ENCODE data around the gene SYNE2. TPM values are rescaled to one million over a fixed set of nuclear protein-coding genes. Genes with fewer than 3 reads are reported as not detected.

SYNE2 gene
- total RNA-seq, 1 donor from 2014 or later = 81.4 TPM

DNA sequence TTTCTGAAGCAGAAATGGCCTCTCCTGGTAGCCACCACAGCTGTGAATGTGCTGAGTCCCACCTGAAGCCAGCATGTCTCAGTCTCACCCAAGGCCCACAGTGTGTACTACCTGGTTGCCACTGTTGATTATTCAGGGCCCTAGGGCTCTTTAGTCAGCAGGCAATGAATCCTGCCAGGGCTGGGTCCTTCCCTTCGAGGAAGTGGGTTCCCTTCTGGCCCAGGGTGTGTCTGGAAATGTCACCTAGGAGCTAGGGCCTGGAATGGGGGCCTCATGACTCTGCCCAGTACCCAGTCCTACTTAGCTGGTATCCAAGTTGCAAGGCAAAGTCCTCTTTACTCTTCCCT lies 207.4 kb downstream of the SYNE2 start:
- no peaks in the 10 kb centered on the region for H3K27me3 ChIP-seq (ENCODE audit: control insufficient read depth in 3 of 3, insufficient read depth in 3 of 3, low read length in 3 of 3)
- no peak overlapping the region for H3K4me3 ChIP-seq (ENCODE audit: low read length in 3 of 3)
- no peak overlapping the region for H3K9ac ChIP-seq (ENCODE audit: low read depth in 1 of 3, low read length in 3 of 3)
- H3K4me1 ChIP-seq (ENCODE audit: control insufficient read depth in 3 of 3, insufficient read depth in 3 of 3, low read length in 3 of 3) = peaks cover 0 to 6% (median 6%) of the 10 kb centered on the region in 3 donors
- peaks cover 0 to 15% (median 4%) of the 10 kb centered on the region in 3 donors for H3K36me3 ChIP-seq (ENCODE audit: control insufficient read depth in 3 of 3, insufficient read depth in 3 of 3, low read length in 3 of 3)
- H3K27ac ChIP-seq (ENCODE audit: low read depth, low read length) = no peak overlapping the region
- no peaks in the 10 kb centered on the region for H3K9me3 ChIP-seq (ENCODE audit: control insufficient read depth in 3 of 3, low read length in 3 of 3)

DNA sequence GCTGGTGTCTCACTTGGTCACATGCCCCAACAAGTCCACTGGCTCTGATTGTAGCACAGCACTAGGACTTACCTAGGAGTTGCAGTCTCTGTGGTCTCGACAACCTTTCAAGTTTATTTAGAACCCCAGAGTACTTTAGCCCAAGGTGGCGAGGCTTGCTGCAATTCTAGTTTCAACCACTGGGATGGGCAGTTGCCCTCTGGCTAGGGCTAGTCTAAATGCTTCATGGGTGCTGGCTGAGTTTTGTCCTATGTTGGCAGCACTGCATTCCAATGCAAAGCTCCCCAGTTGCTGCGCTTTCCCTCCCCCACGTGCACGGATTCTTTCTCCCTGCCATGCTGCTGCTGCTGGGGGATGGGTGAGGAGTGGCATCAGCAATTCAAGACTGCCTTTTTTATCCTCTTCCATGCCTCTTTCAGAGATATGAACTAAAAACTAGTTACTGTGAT lies 207.9 kb downstream of the SYNE2 start:
- Histone ChIP-seq H3K4me1 (ENCODE audit: control insufficient read depth in 3 of 3, insufficient read depth in 3 of 3, low read length in 3 of 3) (peaks cover 0 to 6% (median 6%) of the 10 kb centered on the region in 3 donors), H3K9me3 (ENCODE audit: control insufficient read depth in 3 of 3, low read length in 3 of 3) (no peaks in the 10 kb centered on the region), H3K27ac (ENCODE audit: low read depth, low read length) (no peak overlapping the region), H3K9ac (ENCODE audit: low read depth in 1 of 3, low read length in 3 of 3) (no peak overlapping the region), H3K36me3 (ENCODE audit: control insufficient read depth in 3 of 3, insufficient read depth in 3 of 3, low read length in 3 of 3) (peaks cover 0 to 17% (median 4%) of the 10 kb centered on the region in 3 donors), H3K27me3 (ENCODE audit: control insufficient read depth in 3 of 3, insufficient read depth in 3 of 3, low read length in 3 of 3) (no peaks in the 10 kb centered on the region), H3K4me3 (ENCODE audit: low read length in 3 of 3) (no peak overlapping the region)

DNA sequence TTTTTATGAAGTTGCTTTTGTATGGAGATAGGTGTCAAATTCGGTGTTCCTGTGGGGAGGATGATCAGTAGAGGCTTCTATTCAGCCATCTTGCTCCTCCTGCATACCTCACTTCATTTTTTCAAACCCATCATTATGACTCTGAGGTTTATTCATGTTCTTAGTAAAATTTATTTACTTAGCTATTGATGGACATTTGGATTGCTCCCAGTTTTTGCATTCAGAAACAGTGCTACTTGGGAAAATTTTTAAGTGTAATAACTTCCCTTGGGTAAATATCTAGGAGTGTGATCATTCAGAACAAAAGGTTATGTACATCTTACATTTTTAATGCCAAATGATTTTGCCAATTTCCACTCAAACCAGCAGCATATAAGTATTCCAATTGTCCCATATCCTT lies 208.3 kb downstream of the SYNE2 start:
- Histone ChIP-seq H3K9me3 (ENCODE audit: control insufficient read depth in 3 of 3, low read length in 3 of 3) (no peaks in the 10 kb centered on the region), H3K4me3 (ENCODE audit: low read length in 3 of 3) (no peak overlapping the region), H3K36me3 (ENCODE audit: control insufficient read depth in 3 of 3, insufficient read depth in 3 of 3, low read length in 3 of 3) (peaks cover 0 to 16% (median 4%) of the 10 kb centered on the region in 3 donors), H3K4me1 (ENCODE audit: control insufficient read depth in 3 of 3, insufficient read depth in 3 of 3, low read length in 3 of 3) (peaks cover 0 to 6% (median 6%) of the 10 kb centered on the region in 3 donors), H3K9ac (ENCODE audit: low read depth in 1 of 3, low read length in 3 of 3) (no peak overlapping the region), H3K27ac (ENCODE audit: low read depth, low read length) (no peak overlapping the region), H3K27me3 (ENCODE audit: control insufficient read depth in 3 of 3, insufficient read depth in 3 of 3, low read length in 3 of 3) (no peaks in the 10 kb centered on the region)

DNA sequence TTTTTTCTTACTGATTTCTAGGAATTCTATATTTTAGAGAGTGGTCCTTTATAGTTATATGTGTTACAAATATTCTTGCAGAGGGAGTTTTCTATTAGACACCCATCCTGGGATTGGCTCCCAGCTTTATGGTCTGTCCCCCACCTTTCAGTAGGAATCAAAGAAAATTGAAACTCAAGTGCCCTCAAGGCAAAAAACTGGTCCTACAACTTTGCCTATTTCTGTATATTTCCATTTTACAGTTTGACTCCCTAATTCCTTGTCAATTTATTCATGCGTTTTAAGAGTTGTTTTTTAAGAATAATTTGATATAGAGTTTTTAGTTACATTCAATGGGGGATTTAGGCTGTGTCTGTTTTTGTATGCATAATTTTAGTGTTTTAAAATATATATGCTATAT lies 208.9 kb downstream of the SYNE2 start:
- Histone ChIP-seq H3K4me3 (ENCODE audit: low read length in 3 of 3) (no peak overlapping the region), H3K9me3 (ENCODE audit: control insufficient read depth in 3 of 3, low read length in 3 of 3) (no peaks in the 10 kb centered on the region), H3K36me3 (ENCODE audit: control insufficient read depth in 3 of 3, insufficient read depth in 3 of 3, low read length in 3 of 3) (peaks cover 0 to 16% (median 6%) of the 10 kb centered on the region in 3 donors), H3K9ac (ENCODE audit: low read depth in 1 of 3, low read length in 3 of 3) (no peak overlapping the region), H3K27ac (ENCODE audit: low read depth, low read length) (no peak overlapping the region), H3K4me1 (ENCODE audit: control insufficient read depth in 3 of 3, insufficient read depth in 3 of 3, low read length in 3 of 3) (peaks cover 0 to 6% (median 6%) of the 10 kb centered on the region in 3 donors), H3K27me3 (ENCODE audit: control insufficient read depth in 3 of 3, insufficient read depth in 3 of 3, low read length in 3 of 3) (no peaks in the 10 kb centered on the region)

DNA sequence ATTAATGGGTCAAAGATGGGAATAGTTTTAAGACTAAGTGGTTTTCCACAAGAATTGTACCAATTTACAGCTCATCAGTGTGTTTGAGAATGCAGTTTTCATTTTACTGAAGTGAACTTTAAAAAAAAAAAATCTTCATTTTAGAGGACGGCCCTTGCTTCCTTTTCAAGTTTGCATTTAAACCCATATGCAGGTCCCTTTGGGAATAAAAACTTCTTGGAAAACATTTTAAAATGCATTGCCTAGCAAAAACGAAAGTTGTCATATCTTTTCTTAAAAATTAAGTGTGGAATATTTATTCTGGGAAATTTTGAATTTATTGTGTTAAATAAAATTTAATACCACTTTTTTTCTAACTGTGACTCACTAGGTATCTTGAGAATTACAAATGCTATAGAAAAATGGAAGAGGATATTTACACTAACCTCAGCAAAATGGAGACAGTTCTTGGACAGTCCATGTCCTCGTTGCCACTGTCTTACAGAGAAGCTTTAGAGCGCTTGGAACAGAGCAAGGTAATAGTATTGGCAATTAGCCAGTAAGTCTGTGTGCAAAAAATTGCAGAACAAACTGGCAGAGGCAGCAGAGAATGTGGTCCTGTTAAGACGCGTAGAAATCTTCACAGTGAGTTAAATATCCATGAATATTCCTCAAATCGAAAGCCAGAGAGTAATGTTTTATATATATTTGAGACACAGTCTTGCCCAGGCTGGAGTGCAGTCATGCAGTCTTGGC lies 209.7 kb downstream of the SYNE2 start:
- no peak overlapping the region for H3K9ac ChIP-seq (ENCODE audit: low read depth in 1 of 3, low read length in 3 of 3)

DNA sequence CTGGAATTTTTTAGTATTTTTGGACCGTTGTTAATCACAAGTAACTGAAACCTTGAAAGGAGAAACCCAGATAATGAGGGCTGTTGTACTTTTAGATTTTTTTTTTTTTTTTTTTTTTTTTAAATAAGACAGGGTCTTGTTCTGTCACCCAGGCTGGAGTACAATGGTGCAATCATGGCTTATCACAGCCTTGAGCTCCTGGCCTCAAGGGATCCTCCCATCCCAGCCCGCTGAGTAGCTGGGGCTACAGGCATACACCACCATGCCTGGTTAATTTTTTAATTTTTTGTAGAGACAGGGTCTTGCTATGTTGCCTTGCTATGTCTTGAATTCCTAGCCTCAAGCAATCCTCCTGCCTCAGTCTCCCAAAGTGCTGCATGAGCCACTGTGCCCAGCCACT lies 211.6 kb downstream of the SYNE2 start:
- Histone ChIP-seq H3K4me3 (ENCODE audit: low read length in 3 of 3) (no peak overlapping the region), H3K27me3 (ENCODE audit: control insufficient read depth in 3 of 3, insufficient read depth in 3 of 3, low read length in 3 of 3) (no peaks in the 10 kb centered on the region), H3K4me1 (ENCODE audit: control insufficient read depth in 3 of 3, insufficient read depth in 3 of 3, low read length in 3 of 3) (peaks cover 0 to 6% (median 6%) of the 10 kb centered on the region in 3 donors), H3K27ac (ENCODE audit: low read depth, low read length) (no peak overlapping the region), H3K36me3 (ENCODE audit: control insufficient read depth in 3 of 3, insufficient read depth in 3 of 3, low read length in 3 of 3) (peaks cover 0 to 14% (median 4%) of the 10 kb centered on the region in 3 donors), H3K9me3 (ENCODE audit: control insufficient read depth in 3 of 3, low read length in 3 of 3) (no peaks in the 10 kb centered on the region), H3K9ac (ENCODE audit: low read depth in 1 of 3, low read length in 3 of 3) (no peak overlapping the region)

More for the DNA sequence above, 209.7 kb downstream of the SYNE2 start:
- Histone ChIP-seq H3K27ac (ENCODE audit: low read depth, low read length) (no peak overlapping the region), H3K4me3 (ENCODE audit: low read length in 3 of 3) (no peak overlapping the region), H3K4me1 (ENCODE audit: control insufficient read depth in 3 of 3, insufficient read depth in 3 of 3, low read length in 3 of 3) (peaks cover 0 to 6% (median 6%) of the 10 kb centered on the region in 3 donors), H3K36me3 (ENCODE audit: control insufficient read depth in 3 of 3, insufficient read depth in 3 of 3, low read length in 3 of 3) (peaks cover 0 to 16% (median 6%) of the 10 kb centered on the region in 3 donors), H3K27me3 (ENCODE audit: control insufficient read depth in 3 of 3, insufficient read depth in 3 of 3, low read length in 3 of 3) (no peaks in the 10 kb centered on the region), H3K9me3 (ENCODE audit: control insufficient read depth in 3 of 3, low read length in 3 of 3) (no peaks in the 10 kb centered on the region)

DNA sequence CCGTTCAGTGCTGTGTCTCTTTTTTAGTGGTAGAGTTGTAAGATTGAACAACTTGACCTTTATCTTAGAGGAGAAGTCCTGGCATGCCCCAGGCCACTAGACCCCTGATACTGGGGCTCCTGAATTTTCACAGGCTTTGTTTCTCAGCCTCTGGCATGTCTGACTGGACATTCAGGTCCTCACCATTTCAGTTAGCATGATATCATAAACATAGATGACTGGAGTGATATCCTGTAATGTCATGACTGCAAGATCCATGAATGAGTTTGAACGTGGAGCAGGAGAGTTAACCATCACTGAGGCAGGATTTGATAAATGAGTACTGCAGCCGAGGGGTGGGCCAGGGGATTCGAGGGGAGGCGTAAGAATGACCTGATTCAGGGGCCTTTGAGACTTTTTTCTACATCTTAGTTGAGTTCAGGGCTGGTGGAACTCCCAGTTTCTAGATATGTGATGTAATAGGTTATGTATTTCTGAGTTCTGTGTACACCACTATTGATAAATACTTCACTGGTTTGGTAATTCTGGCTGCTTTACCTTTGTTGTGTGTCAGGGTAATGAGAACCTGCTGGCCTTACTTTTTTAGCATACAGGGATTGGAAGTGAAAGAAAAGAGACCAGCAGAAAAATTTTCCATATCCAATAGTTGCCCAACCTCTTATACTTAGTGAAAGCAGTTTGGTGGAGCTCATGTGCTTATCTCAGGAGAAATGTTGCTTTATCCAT lies 217.0 kb downstream of the SYNE2 start:
- peaks cover 3 to 18% (median 14%) of the 10 kb centered on the region in 3 donors for H3K36me3 ChIP-seq (ENCODE audit: control insufficient read depth in 3 of 3, insufficient read depth in 3 of 3, low read length in 3 of 3)

DNA sequence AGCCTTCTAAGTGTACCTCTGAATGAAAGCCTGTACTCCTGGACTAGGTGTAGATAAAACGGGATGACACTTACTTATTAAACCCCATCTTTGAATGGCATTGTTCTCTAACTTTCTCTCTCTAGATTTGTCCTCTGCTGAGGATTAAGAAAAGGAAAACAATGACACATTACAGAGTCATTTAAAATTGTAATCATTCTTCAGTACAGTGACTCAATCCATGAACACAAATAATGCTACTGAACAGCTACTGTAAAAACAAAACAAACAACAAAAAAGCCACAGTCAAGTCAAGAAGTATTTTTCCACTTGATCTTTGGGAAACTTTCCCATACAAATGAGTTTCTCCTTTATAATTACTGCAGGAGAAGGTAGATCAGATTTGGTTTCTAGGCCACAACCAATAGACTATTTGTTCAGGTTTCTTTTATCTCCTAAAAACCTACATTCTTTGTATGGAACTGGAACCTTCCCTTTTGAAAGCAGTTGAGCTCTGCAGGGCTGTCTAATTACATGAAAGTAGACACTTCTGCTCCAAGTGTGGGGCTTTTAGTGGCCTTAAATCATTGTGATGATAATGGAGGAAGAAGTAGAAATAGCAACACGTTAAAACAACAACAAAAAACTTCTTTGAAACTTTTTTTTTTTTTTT lies 222.3 kb downstream of the SYNE2 start:
- no peak overlapping the region for H3K27ac ChIP-seq (ENCODE audit: low read depth, low read length)
- no peaks in the 10 kb centered on the region for H3K4me1 ChIP-seq (ENCODE audit: control insufficient read depth in 3 of 3, insufficient read depth in 3 of 3, low read length in 3 of 3)
- H3K9me3 ChIP-seq (ENCODE audit: control insufficient read depth in 3 of 3, low read length in 3 of 3) = no peaks in the 10 kb centered on the region
- no peak overlapping the region for H3K4me3 ChIP-seq (ENCODE audit: low read length in 3 of 3)
- no peaks in the 10 kb centered on the region for H3K27me3 ChIP-seq (ENCODE audit: control insufficient read depth in 3 of 3, insufficient read depth in 3 of 3, low read length in 3 of 3)
- peaks cover 3 to 18% (median 17%) of the 10 kb centered on the region in 3 donors for H3K36me3 ChIP-seq (ENCODE audit: control insufficient read depth in 3 of 3, insufficient read depth in 3 of 3, low read length in 3 of 3)
- H3K9ac ChIP-seq (ENCODE audit: low read depth in 1 of 3, low read length in 3 of 3) = no peak overlapping the region

More for the DNA sequence above, 217.0 kb downstream of the SYNE2 start:
- no peak overlapping the region for H3K27ac ChIP-seq (ENCODE audit: low read depth, low read length)
- H3K27me3 ChIP-seq (ENCODE audit: control insufficient read depth in 3 of 3, insufficient read depth in 3 of 3, low read length in 3 of 3) = no peaks in the 10 kb centered on the region
- no peaks in the 10 kb centered on the region for H3K4me1 ChIP-seq (ENCODE audit: control insufficient read depth in 3 of 3, insufficient read depth in 3 of 3, low read length in 3 of 3)
- no peaks in the 10 kb centered on the region for H3K9me3 ChIP-seq (ENCODE audit: control insufficient read depth in 3 of 3, low read length in 3 of 3)
- H3K4me3 ChIP-seq (ENCODE audit: low read length in 3 of 3) = no peak overlapping the region
- H3K9ac ChIP-seq (ENCODE audit: low read depth in 1 of 3, low read length in 3 of 3) = no peak overlapping the region

DNA sequence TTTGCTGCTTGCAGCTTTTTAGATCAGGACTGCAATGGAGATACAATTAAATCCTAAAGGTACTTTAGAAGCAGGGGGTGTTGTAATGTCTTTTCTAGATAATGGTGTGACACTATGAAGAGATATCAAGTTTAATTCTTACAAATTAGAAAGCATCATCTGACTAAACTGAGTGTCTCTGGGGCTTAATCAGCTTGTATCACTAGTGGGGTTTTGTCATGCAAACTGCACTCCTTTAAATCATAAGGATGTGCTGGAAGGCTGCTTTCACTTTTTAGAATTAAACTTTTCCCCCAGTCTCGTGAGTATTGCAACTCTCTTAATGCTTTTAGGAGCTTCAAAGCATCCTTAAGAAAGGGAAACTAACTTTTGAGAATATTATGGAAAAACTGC lies 222.8 kb downstream of the SYNE2 start:
- H3K4me3 ChIP-seq (ENCODE audit: low read length in 3 of 3) = no peak overlapping the region
- H3K9me3 ChIP-seq (ENCODE audit: control insufficient read depth in 3 of 3, low read length in 3 of 3) = no peaks in the 10 kb centered on the region
- no peaks in the 10 kb centered on the region for H3K27me3 ChIP-seq (ENCODE audit: control insufficient read depth in 3 of 3, insufficient read depth in 3 of 3, low read length in 3 of 3)
- H3K36me3 ChIP-seq (ENCODE audit: control insufficient read depth in 3 of 3, insufficient read depth in 3 of 3, low read length in 3 of 3) = peaks cover 3 to 20% (median 17%) of the 10 kb centered on the region in 3 donors
- H3K4me1 ChIP-seq (ENCODE audit: control insufficient read depth in 3 of 3, insufficient read depth in 3 of 3, low read length in 3 of 3) = no peaks in the 10 kb centered on the region
- H3K9ac ChIP-seq (ENCODE audit: low read depth in 1 of 3, low read length in 3 of 3) = no peak overlapping the region
- H3K27ac ChIP-seq (ENCODE audit: low read depth, low read length) = no peak overlapping the region
